OCI-LY1 (cell line): ENCODE results near the gene RAB8B.

Source experiments
- H2AFZ ChIP-seq: fragments of 200-600 bp; sonication (generic), shearing (Covaris generic); 2 replicates; pipeline ENCODE4 v1.6.0; 2014; ENCODE audit warnings: antibody characterized with exemption, mild to moderate bottlenecking, low read length
- H3F3A ChIP-seq: fragments of 200-600 bp; sonication (generic), shearing (Covaris generic); 2 replicates; pipeline ENCODE4 v1.6.0; 2014; ENCODE audit warnings: mild to moderate bottlenecking, antibody characterized with exemption, low read length, moderate library complexity; ENCODE audit not compliant: insufficient read depth
- H3K27ac ChIP-seq: fragments of 200-600 bp; sonication (generic); 2 replicates; pipeline ENCODE4 v1.5.1; 2014; ENCODE audit warnings: low read length, mixed run types, mild to moderate bottlenecking, low read depth; ENCODE audit not compliant: poor library complexity, severe bottlenecking
- H3K27me3 ChIP-seq: fragments of 200-600 bp; sonication (generic); 2 replicates; pipeline ENCODE4 v1.6.0; 2014; ENCODE audit warnings: antibody characterized with exemption, mild to moderate bottlenecking, low read length, moderate library complexity; ENCODE audit not compliant: insufficient read depth
- H3K36me3 ChIP-seq: fragments of 200-600 bp; sonication (generic); 2 replicates; pipeline ENCODE4 v1.6.1; 2014; ENCODE audit warnings: mild to moderate bottlenecking, antibody characterized with exemption, low read length, moderate library complexity, mixed read lengths; ENCODE audit not compliant: insufficient read depth
- H3K4me1 ChIP-seq: fragments of 200-600 bp; sonication (generic); 2 replicates; pipeline ENCODE4 v1.5.1; 2014; ENCODE audit warnings: mild to moderate bottlenecking, low read length, moderate library complexity; ENCODE audit not compliant: insufficient read depth, severe bottlenecking
- H3K4me2 ChIP-seq: fragments of 200-600 bp; sonication (generic), shearing (Covaris generic); 2 replicates; pipeline ENCODE4 v1.6.1; 2014; ENCODE audit warnings: low read length
- H3K4me3 ChIP-seq: fragments of 200-600 bp; sonication (generic); 2 replicates; pipeline ENCODE4 v1.5.1; 2014; ENCODE audit warnings: low read length, low read depth, mild to moderate bottlenecking, mixed read lengths; ENCODE audit not compliant: poor library complexity, severe bottlenecking
- H3K79me2 ChIP-seq: fragments of 200-600 bp; shearing (Covaris generic); 2 replicates; pipeline ENCODE4 v1.6.1; 2016; ENCODE audit warnings: mixed run types, low read length, mixed read lengths; ENCODE audit not compliant: insufficient read depth
- H3K9ac ChIP-seq: fragments of 200-600 bp; sonication (generic), shearing (Covaris generic); 2 replicates; pipeline ENCODE4 v1.6.1; 2014; ENCODE audit warnings: mild to moderate bottlenecking, low read length, mixed read lengths
- H3K9me2 ChIP-seq: fragments of 200-600 bp; sonication (generic), shearing (Covaris generic); 2 replicates; pipeline ENCODE4 v1.6.1; 2014; ENCODE audit warnings: low read depth, mild to moderate bottlenecking, low read length, mixed read lengths
- H3K9me3 ChIP-seq: fragments of 200-600 bp; shearing (Covaris generic); 2 replicates; pipeline ENCODE4 v1.6.1; 2014; ENCODE audit warnings: low read length, mixed read lengths
- H4K20me1 ChIP-seq: fragments of 200-600 bp; sonication (generic), shearing (Covaris generic); 2 replicates; pipeline ENCODE4 v1.6.0; 2016; ENCODE audit warnings: mild to moderate bottlenecking, low read length; ENCODE audit not compliant: insufficient read depth
- CTCF ChIP-seq: fragments of 200-600 bp; sonication (generic), shearing (Covaris generic); IDR thresholded peaks from 2 replicates; pipeline ENCODE4 v1.5.1; 2017; ENCODE audit warnings: mild to moderate bottlenecking, antibody characterized with exemption, low read length, moderate library complexity, mixed read lengths
- EZH2 ChIP-seq: fragments of 200-600 bp; sonication (generic), shearing (Covaris generic); IDR thresholded peaks from 2 replicates; pipeline ENCODE4 v1.8.0; 2017; ENCODE audit warnings: borderline replicate concordance, mixed run types, mild to moderate bottlenecking, antibody characterized with exemption, low read length, moderate library complexity, mixed read lengths

Gene RAB8B

GRCh38 chr15:63172376-63172775 lies 17.0 kb upstream of the RAB8B start:
- H2AFZ ChIP-seq = no peak overlapping the region
- no peaks in the 10 kb centered on the region for H3K27me3 ChIP-seq
- no peak overlapping the region for H3K27ac ChIP-seq
- no peaks in the 10 kb centered on the region for H3K9me2 ChIP-seq
- no peaks in the 10 kb centered on the region for H3K36me3 ChIP-seq
- no peaks in the 10 kb centered on the region for H3K9me3 ChIP-seq
- no peaks in the 10 kb centered on the region for H3K4me1 ChIP-seq
- TF ChIP-seq EZH2 (no peak), CTCF (no peak)
- no peaks in the 10 kb centered on the region for H3F3A ChIP-seq
- H3K4me3 ChIP-seq = no peak overlapping the region
- H4K20me1 ChIP-seq = no peaks in the 10 kb centered on the region
- H3K9ac ChIP-seq = no peak overlapping the region
- no peak overlapping the region for H3K4me2 ChIP-seq
- H3K79me2 ChIP-seq = no peaks in the 10 kb centered on the region

DNA sequence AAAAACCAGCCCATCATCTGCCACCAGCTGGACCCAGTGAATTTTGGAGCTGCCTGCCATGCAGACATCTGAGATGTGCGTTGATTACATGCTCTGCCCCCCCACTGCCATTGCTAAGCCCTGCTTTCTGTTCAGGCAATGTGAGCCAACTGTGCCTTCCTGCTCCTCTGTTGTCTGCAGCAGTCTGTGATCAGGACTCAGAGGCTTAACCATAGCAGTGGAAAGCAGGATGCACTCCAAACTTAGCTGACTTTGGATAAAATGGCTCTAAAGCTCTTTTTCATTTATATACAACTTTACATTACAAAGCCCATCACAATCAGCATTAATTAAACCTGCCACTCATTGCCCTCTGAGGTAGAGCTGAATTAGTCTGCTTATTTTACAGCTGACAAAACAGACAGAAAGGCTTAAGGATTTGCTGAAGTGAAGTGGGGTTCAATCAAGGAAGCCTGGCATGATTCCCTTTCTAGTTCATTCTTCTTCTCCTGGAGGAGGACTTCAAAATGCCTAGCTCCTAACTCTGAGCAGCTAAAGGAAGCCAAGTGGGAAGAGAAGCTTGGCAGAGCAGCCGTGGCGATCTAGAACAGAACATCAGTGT lies 16.5 kb upstream of the RAB8B start:
- Histone ChIP-seq H3K4me2 (no peak overlapping the region), H2AFZ (no peak overlapping the region), H3K36me3 (no peaks in the 10 kb centered on the region), H3K9me3 (no peaks in the 10 kb centered on the region), H3F3A (no peaks in the 10 kb centered on the region), H3K79me2 (no peaks in the 10 kb centered on the region), H3K9me2 (no peaks in the 10 kb centered on the region), H3K9ac (no peak overlapping the region), H3K27ac (no peak overlapping the region), H3K4me3 (no peak overlapping the region), H3K4me1 (no peaks in the 10 kb centered on the region), H3K27me3 (no peaks in the 10 kb centered on the region), H4K20me1 (no peaks in the 10 kb centered on the region)
- no peak for TF ChIP-seq CTCF
- TF ChIP-seq EZH2 = no peak

- H3K4me2 ChIP-seq = no peak overlapping the region
Measured at GRCh38 chr15:63176302-63176701, 13.1 kb upstream of the RAB8B start.

More at GRCh38 chr15:63176302-63176701, 13.1 kb upstream of the RAB8B start:
- H2AFZ ChIP-seq = no peak overlapping the region
- no peaks in the 10 kb centered on the region for H3F3A ChIP-seq
- H3K27me3 ChIP-seq = no peaks in the 10 kb centered on the region
- H4K20me1 ChIP-seq = no peaks in the 10 kb centered on the region
- no peak overlapping the region for H3K9ac ChIP-seq
- TF ChIP-seq CTCF (no peak), EZH2 (no peak)
- H3K27ac ChIP-seq = no peak overlapping the region
- H3K9me3 ChIP-seq = no peaks in the 10 kb centered on the region
- H3K9me2 ChIP-seq = no peaks in the 10 kb centered on the region
- no peaks in the 10 kb centered on the region for H3K36me3 ChIP-seq
- no peaks in the 10 kb centered on the region for H3K4me1 ChIP-seq
- H3K79me2 ChIP-seq = no peaks in the 10 kb centered on the region
- no peak overlapping the region for H3K4me3 ChIP-seq
